RWPE1 (cell line): ENCODE results near the gene MYB.

ENCODE experiments used
- CTCF ChIA-PET: fragments of 350-600 bp; sonication (Branson Sonifier 250); formaldehyde crosslinking; extraction: SDS; loops from one replicate; lab custom pipeline; 2021; lab: Yijun Ruan, JAX
- POLR2A ChIA-PET: fragments of 400-600 bp; formaldehyde crosslinking; extraction: SDS; loops from one replicate; lab custom pipeline; 2020; ENCODE audit warnings: antibody characterized with exemption; ENCODE audit not compliant: low non-redundant PET; lab: Yijun Ruan, JAX
- DNase-seq: peaks from one replicate; pipeline ENCODE4 v3.0.0; 2012; ENCODE audit warnings: low spot score
- H3K27ac ChIP-seq: fragments of 450-650 bp; 2 replicates; pipeline ENCODE4 v1.5.1; 2017
- CTCF ChIP-seq: fragments of 450-650 bp; conservative IDR thresholded peaks from 2 replicates; pipeline ENCODE4 v1.5.1; 2017; ENCODE audit warnings: low read depth, mild to moderate bottlenecking

The MYB gene

DNA sequence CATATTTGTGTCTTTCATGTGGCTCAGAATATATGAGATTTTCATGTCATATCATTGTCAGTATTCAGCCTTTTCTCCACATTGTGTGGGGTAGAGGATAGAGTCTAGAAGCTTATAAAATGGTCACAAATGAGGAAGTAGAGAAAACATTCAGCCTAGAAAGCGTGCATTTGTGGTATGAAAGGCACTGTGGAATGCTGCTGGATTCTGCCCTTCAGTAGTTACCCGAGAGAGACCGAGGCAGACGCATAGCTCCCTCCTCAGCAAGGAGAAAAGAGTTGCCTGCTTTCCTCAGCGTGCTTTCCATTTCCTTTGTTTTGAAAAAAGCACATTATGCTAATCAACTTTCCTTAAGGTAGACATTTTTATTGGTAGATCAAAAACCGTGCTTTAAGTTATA lies 28.7 kb downstream of the MYB start:
- DNase-seq: no peak
- CTCF ChIA-PET: interaction anchor here (1.0 kb wide), 1 partner anchor 9 kb away, joined by 3 read pairs; no protein-coding TSS in a partner anchor
- POLR2A ChIA-PET: no interaction called here

DNA sequence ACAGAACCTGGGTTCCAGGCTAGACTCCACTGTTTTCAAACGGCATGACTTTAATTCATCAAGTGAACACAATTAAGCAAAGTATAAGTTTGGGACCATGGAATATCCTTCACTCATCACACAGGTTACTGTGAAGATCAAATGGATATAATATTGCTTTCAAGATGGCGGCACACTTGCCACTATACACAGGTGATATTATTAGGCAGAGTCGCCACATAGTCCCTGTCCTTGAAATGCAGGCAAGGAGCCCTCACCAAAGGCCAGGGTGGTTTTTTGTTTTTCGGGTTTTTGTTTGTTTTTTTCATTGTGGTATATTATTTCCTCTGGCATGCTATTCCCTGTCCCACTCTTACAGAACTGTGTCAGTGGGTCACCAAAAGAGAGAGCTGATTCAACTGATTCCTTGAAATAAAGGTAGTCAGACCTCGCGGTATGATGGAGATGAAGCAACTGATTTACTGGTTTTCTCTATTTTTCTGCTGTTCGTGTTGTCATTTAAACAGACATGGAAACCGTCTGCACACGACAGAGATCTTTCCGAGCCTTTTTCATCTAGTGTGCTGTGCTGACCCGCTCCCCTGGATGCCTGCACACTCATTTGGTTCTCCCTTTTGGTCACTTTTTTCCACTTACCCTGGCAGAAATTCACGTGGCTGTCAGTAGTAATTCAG lies 29.7 kb downstream of the MYB start:
- POLR2A ChIA-PET: no interaction called here
- DNase-seq: no peak
- no peak overlapping the region for H3K27ac ChIP-seq
- CTCF ChIA-PET: interaction anchor here (0.7 kb wide), 1 partner anchor 167 kb away, joined by 3 read pairs; no protein-coding TSS in a partner anchor
- TF ChIP-seq CTCF: no peak

More for the DNA sequence above, 28.7 kb downstream of the MYB start:
- H3K27ac ChIP-seq: no peak overlapping the region
- TF ChIP-seq CTCF: no peak

GRCh38 chr6:135211306-135211702 lies 30.2 kb downstream of the MYB start:
- no peak for TF ChIP-seq CTCF
- ChIA-PET POLR2A (no interaction called here), CTCF (interaction anchor here (0.6 to 0.7 kb wide), 3 partner anchors 48 to 166 kb away, joined by 3 to 5 read pairs (median 3); no protein-coding TSS in a partner anchor)
- no peak for DNase-seq
- H3K27ac ChIP-seq: no peak overlapping the region

- H3K27ac ChIP-seq: no peak overlapping the region
- ChIA-PET POLR2A (no interaction called here), CTCF (interaction anchor here (0.7 kb wide), 1 partner anchor 109 kb away, joined by 5 read pairs; no protein-coding TSS in a partner anchor)
- TF ChIP-seq CTCF: no peak
- DNase-seq: peak; percentile 69
Measured at GRCh38 chr6:135212020-135212806, 31.1 kb downstream of the MYB start.

- ChIA-PET CTCF (no interaction called here), POLR2A (no interaction called here)
- peak; percentile 31 for DNase-seq
- TF ChIP-seq CTCF: no peak
- H3K27ac ChIP-seq: no peak overlapping the region
Measured at GRCh38 chr6:135212935-135213334, 31.8 kb downstream of the MYB start.

- no peak for TF ChIP-seq CTCF
- no peak overlapping the region for H3K27ac ChIP-seq
- POLR2A ChIA-PET: no interaction called here
- DNase-seq: no peak
- CTCF ChIA-PET: interaction anchor here (0.6 to 1.0 kb wide), 3 partner anchors 44 to 226 kb away, joined by 3 read pairs; no protein-coding TSS in a partner anchor
Measured at GRCh38 chr6:135213616-135214015, 32.5 kb downstream of the MYB start.
